ENCODE data around the gene DLGAP1. TPM values are rescaled to one million over a fixed set of nuclear protein-coding genes. Genes with fewer than 3 reads are reported as not detected.

DLGAP1 gene
- total RNA-seq, 1 donor from 2014 or later: 2.0 TPM

DNA sequence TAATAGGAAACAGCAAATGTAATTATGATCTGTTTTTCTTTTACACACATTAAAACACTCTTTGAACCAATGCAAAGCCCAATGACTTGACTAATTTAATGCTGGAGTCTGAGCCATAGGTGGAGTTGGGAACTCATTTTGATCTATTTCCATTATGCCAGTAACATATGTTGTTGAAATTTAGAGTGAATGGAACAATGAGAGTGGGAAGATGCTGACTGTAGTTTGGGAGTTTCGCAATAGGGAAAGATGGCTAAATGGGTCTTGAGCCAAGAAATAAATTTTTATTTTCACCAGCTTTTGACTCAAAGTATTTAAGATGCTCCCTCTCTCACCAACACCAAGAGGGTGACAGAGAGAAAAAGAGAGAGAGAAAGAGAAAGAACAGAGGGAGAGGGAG is 246.7 kb downstream of the DLGAP1 start:
- intact Hi-C loops (cut with DNase I): no loop called here
- TF ChIP-seq, protein P1, sequence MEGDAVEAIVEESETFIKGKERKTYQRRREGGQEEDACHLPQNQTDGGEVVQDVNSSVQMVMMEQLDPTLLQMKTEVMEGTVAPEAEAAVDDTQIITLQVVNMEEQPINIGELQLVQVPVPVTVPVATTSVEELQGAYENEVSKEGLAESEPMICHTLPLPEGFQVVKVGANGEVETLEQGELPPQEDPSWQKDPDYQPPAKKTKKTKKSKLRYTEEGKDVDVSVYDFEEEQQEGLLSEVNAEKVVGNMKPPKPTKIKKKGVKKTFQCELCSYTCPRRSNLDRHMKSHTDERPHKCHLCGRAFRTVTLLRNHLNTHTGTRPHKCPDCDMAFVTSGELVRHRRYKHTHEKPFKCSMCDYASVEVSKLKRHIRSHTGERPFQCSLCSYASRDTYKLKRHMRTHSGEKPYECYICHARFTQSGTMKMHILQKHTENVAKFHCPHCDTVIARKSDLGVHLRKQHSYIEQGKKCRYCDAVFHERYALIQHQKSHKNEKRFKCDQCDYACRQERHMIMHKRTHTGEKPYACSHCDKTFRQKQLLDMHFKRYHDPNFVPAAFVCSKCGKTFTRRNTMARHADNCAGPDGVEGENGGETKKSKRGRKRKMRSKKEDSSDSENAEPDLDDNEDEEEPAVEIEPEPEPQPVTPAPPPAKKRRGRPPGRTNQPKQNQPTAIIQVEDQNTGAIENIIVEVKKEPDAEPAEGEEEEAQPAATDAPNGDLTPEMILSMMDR (IDR thresholded peaks at IDR 0.05): no peak
- Histone ChIP-seq H3K27me3 (no peaks in the 10 kb centered on the region), H3K4me1 (no peaks in the 10 kb centered on the region), H3K4me3 (no peak overlapping the region), H3K36me3 (no peaks in the 10 kb centered on the region), H3K27ac (no peak overlapping the region), H3K9me3 (no peaks in the 10 kb centered on the region)
- DNase-seq (ENCODE audit: low spot score in 2 of 2): no peak

DNA sequence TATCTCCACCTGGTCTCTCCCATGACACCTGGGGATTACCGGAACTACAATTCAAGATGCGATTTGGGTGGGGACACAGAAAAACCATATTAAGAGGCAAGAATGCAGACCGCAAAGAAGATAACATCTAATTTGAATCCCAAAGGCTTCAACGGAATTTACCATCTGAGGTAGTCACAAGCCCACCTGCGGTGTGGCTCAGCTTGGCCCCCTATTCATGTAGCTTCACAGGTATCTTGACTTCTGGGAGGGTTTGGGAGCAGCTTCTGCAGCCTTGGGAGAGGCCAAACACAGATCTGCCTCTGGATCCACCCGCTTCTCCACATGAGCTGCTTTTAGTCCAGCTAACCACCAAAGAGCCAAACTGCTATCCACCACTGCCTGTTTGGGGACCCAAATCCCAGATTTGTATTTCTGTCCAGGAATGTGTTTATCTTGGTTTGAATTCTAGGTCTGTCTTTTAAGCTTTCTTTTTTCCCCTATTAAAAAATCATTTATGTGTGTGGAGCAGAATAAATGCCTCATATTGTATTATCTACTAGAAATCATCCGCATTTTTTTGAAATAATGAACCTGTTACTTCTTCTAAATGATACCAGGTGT is 247.6 kb downstream of the DLGAP1 start:
- Histone ChIP-seq H3K36me3 (no peaks in the 10 kb centered on the region), H3K9me3 (no peaks in the 10 kb centered on the region), H3K4me3 (no peak overlapping the region), H3K27me3 (no peaks in the 10 kb centered on the region), H3K4me1 (no peaks in the 10 kb centered on the region), H3K27ac (no peak overlapping the region)
- intact Hi-C loops (cut with DNase I): no loop called here
- no peak for DNase-seq (ENCODE audit: low spot score in 2 of 2)
- TF ChIP-seq, protein P1 (IDR thresholded peaks at IDR 0.05): no peak

- DNase-seq (ENCODE audit: low spot score in 2 of 2): no peak
- Histone ChIP-seq H3K4me1 (no peaks in the 10 kb centered on the region), H3K27me3 (no peaks in the 10 kb centered on the region), H3K36me3 (no peaks in the 10 kb centered on the region), H3K4me3 (no peak overlapping the region), H3K27ac (no peak overlapping the region), H3K9me3 (no peaks in the 10 kb centered on the region)
- intact Hi-C loops (cut with DNase I): no loop called here
- TF ChIP-seq, protein P1 (IDR thresholded peaks at IDR 0.05): no peak
Measured at GRCh38 chr18:4204438-4204720, 250.7 kb downstream of the DLGAP1 start.

- DNase-seq (ENCODE audit: low spot score in 2 of 2): no peak
- TF ChIP-seq, protein P1 (IDR thresholded peaks at IDR 0.05): no peak
- intact Hi-C loops (cut with DNase I): no loop called here
- H3K36me3 ChIP-seq: no peaks in the 10 kb centered on the region
- no peak overlapping the region for H3K4me3 ChIP-seq
- no peaks in the 10 kb centered on the region for H3K27me3 ChIP-seq
- no peak overlapping the region for H3K27ac ChIP-seq
- H3K4me1 ChIP-seq: no peaks in the 10 kb centered on the region
- H3K9me3 ChIP-seq: no peaks in the 10 kb centered on the region
Measured at GRCh38 chr18:4203568-4204437, 251.3 kb downstream of the DLGAP1 start.

DNA sequence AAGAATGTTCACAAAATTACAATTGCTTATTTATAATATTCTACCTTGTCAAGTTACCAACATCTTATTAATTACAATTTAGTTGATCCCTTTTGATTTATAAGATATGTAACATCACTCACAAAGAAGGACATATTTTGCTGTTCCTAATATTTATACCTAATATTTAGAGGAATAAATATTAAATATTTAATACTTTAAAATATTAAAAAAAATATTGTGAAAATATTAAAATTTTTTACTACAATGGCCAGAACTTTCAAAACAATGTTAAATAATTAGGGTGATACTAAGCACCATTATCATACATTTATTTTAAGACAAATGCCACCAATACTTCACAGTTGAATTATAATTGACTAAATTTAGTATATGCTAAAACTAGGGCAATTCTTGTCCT is 254.7 kb downstream of the DLGAP1 start:
- H3K9me3 ChIP-seq: no peaks in the 10 kb centered on the region
- no peak for DNase-seq (ENCODE audit: low spot score in 2 of 2)
- no peak overlapping the region for H3K27ac ChIP-seq
- intact Hi-C loops (cut with DNase I): no loop called here
- H3K4me3 ChIP-seq: no peak overlapping the region
- H3K36me3 ChIP-seq: no peaks in the 10 kb centered on the region
- TF ChIP-seq, protein P1 (IDR thresholded peaks at IDR 0.05): no peak
- no peaks in the 10 kb centered on the region for H3K4me1 ChIP-seq
- H3K27me3 ChIP-seq: no peaks in the 10 kb centered on the region

Data from ascending aorta (tissue), 2 donors.